ENCODE data around the gene PHF19. TPM values are rescaled to one million over a fixed set of nuclear protein-coding genes. Genes with fewer than 3 reads are reported as not detected.

PHF19 gene
- total RNA-seq, 1 experiment from 2014 or later, result 76.3 TPM

DNA sequence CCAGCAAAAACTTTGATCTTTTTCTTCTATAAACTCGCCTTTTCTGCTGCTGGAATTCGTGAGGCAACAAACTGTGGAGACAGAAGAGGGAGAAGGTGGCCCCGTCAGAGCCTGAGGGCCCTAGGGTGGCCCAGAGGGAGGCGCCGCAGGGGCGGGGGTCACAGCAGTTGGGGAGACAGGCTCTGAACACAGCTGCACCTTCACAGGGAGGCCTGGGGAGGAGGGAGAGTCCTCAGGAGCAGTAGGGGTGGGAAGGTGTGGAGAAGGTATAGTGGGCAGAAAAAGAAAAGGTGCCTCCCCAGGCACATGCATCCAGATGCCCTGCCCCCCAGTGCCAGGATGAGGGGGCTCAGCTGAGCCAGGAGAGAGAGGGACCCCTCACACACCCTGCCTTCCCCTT lies 15.1 kb downstream of the PHF19 start:
- Histone ChIP-seq H3K4me3 (ENCODE audit: low read depth, low read length) (no peak overlapping the region), H3K36me3 (ENCODE audit: control insufficient read depth, insufficient read depth, low read length) (no peaks in the 10 kb centered on the region; the same call in 1 of the 2 replicates), H3K9me3 (no peaks in the 10 kb centered on the region), H3K4me1 (no peaks in the 10 kb centered on the region), H3K27me3 (replicated peaks; ENCODE audit: control insufficient read depth, insufficient read depth, low read length) (no peaks in the 10 kb centered on the region)
- no peak for DNase-seq
- Mint-ChIP-seq H3K36me3 (ENCODE audit: insufficient read depth, unreplicated experiment) (peaks cover 14% of the 10 kb centered on the region), H3K9me3 (ENCODE audit: unreplicated experiment) (no peaks in the 10 kb centered on the region), H3K4me1 (ENCODE audit: low read depth, unreplicated experiment) (peaks cover 24% of the 10 kb centered on the region), H3K27ac (ENCODE audit: unreplicated experiment) (no peak overlapping the region), H3K27me3 (ENCODE audit: insufficient read depth, unreplicated experiment) (no peaks in the 10 kb centered on the region), H3K4me3 (ENCODE audit: unreplicated experiment) (no peak overlapping the region)
- intact Hi-C loops (cut with micrococcal nuclease; ENCODE audit: unreplicated experiment), result no loop called here
- POLR2A ChIA-PET, result no interaction called here
- BruUV-seq (replicated peaks), result no TSS peak
- TF ChIP-seq, protein P1, sequence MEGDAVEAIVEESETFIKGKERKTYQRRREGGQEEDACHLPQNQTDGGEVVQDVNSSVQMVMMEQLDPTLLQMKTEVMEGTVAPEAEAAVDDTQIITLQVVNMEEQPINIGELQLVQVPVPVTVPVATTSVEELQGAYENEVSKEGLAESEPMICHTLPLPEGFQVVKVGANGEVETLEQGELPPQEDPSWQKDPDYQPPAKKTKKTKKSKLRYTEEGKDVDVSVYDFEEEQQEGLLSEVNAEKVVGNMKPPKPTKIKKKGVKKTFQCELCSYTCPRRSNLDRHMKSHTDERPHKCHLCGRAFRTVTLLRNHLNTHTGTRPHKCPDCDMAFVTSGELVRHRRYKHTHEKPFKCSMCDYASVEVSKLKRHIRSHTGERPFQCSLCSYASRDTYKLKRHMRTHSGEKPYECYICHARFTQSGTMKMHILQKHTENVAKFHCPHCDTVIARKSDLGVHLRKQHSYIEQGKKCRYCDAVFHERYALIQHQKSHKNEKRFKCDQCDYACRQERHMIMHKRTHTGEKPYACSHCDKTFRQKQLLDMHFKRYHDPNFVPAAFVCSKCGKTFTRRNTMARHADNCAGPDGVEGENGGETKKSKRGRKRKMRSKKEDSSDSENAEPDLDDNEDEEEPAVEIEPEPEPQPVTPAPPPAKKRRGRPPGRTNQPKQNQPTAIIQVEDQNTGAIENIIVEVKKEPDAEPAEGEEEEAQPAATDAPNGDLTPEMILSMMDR (IDR thresholded peaks at IDR 0.05; ENCODE audit: insufficient read depth in 1 of 2, low read depth in 1 of 2, low read length in 1 of 2, severe bottlenecking in 1 of 2, unreplicated experiment in 1 of 2), result no peak
- CTCF ChIA-PET, result no interaction called here

DNA sequence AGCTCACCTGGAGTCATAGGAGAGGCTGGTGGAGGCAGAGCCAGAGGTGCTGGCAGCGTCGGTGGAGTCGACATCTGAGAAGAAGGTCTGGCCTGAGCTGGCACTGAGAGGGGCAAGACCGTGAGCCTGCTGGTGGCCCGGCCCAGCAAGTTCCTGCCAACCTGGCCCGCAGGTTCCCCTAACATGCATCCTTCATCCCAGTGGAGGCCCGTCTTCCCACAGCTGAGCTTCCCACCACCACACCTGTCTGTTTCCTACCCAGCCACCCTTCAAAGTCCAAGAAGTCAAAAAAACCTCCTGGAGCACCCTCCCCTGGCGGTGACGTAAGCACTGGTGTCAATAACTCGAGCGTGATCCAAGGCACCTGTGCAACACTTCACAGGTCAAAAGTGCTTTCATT lies 16.9 kb downstream of the PHF19 start:
- H3K27ac Mint-ChIP-seq (ENCODE audit: unreplicated experiment), result no peak overlapping the region
- CTCF ChIA-PET, result no interaction called here
- H3K27me3 Mint-ChIP-seq (ENCODE audit: insufficient read depth, unreplicated experiment), result no peaks in the 10 kb centered on the region
- DNase-seq, result no peak
- no peaks in the 10 kb centered on the region for H3K9me3 Mint-ChIP-seq (ENCODE audit: unreplicated experiment)
- no peaks in the 10 kb centered on the region for H3K27me3 ChIP-seq (replicated peaks; ENCODE audit: control insufficient read depth, insufficient read depth, low read length)
- no peaks in the 10 kb centered on the region for H3K4me1 ChIP-seq
- TF ChIP-seq, protein P1 (IDR thresholded peaks at IDR 0.05; ENCODE audit: insufficient read depth in 1 of 2, low read depth in 1 of 2, low read length in 1 of 2, severe bottlenecking in 1 of 2, unreplicated experiment in 1 of 2), result no peak
- H3K36me3 ChIP-seq (ENCODE audit: control insufficient read depth, insufficient read depth, low read length), result peaks cover 1% of the 10 kb centered on the region; the same call in 1 of the 2 replicates
- H3K4me1 Mint-ChIP-seq (ENCODE audit: low read depth, unreplicated experiment), result peaks cover 18% of the 10 kb centered on the region
- no TSS peak for BruUV-seq (replicated peaks)
- intact Hi-C loops (cut with micrococcal nuclease; ENCODE audit: unreplicated experiment), result no loop called here
- no peak overlapping the region for H3K4me3 ChIP-seq (ENCODE audit: low read depth, low read length)
- no peaks in the 10 kb centered on the region for H3K9me3 ChIP-seq
- H3K4me3 Mint-ChIP-seq (ENCODE audit: unreplicated experiment), result no peak overlapping the region
- POLR2A ChIA-PET, result no interaction called here
- H3K36me3 Mint-ChIP-seq (ENCODE audit: insufficient read depth, unreplicated experiment), result peaks cover 14% of the 10 kb centered on the region

DNA sequence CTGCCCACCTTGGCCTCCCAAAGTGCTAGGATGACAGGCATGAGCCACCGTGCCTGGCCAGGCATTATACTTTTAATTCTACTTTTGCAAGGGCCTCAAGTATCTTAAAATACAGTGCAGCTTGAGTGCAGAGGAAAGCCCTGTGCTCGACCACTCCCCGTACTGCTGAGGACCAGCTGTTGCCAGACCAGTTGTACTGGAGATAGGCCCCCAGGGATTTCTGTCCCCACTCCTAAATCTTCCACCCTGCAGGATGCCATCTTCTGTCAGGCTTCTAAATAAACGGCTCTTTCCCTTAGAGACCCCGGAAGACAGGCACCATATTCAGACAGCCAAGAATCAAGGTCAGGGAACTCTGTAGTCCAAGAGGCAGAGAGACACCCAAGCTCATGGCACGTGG lies 17.6 kb downstream of the PHF19 start:
- BruUV-seq (replicated peaks), result no TSS peak
- CTCF ChIA-PET, result no interaction called here
- Histone ChIP-seq H3K9me3 (no peaks in the 10 kb centered on the region), H3K36me3 (ENCODE audit: control insufficient read depth, insufficient read depth, low read length) (peaks cover 1% of the 10 kb centered on the region; the same call in 1 of the 2 replicates), H3K27me3 (replicated peaks; ENCODE audit: control insufficient read depth, insufficient read depth, low read length) (no peaks in the 10 kb centered on the region), H3K4me1 (no peaks in the 10 kb centered on the region), H3K4me3 (ENCODE audit: low read depth, low read length) (no peak overlapping the region)
- Mint-ChIP-seq H3K27ac (ENCODE audit: unreplicated experiment) (no peak overlapping the region), H3K4me1 (ENCODE audit: low read depth, unreplicated experiment) (peaks cover 18% of the 10 kb centered on the region), H3K36me3 (ENCODE audit: insufficient read depth, unreplicated experiment) (peaks cover 14% of the 10 kb centered on the region), H3K27me3 (ENCODE audit: insufficient read depth, unreplicated experiment) (no peaks in the 10 kb centered on the region), H3K9me3 (ENCODE audit: unreplicated experiment) (no peaks in the 10 kb centered on the region), H3K4me3 (ENCODE audit: unreplicated experiment) (no peak overlapping the region)
- TF ChIP-seq, protein P1 (IDR thresholded peaks at IDR 0.05; ENCODE audit: insufficient read depth in 1 of 2, low read depth in 1 of 2, low read length in 1 of 2, severe bottlenecking in 1 of 2, unreplicated experiment in 1 of 2), result no peak
- POLR2A ChIA-PET, result no interaction called here
- intact Hi-C loops (cut with micrococcal nuclease; ENCODE audit: unreplicated experiment), result no loop called here
- DNase-seq, result no peak

Measured in Caco-2 (cell line).